ENCODE measurements around the gene ALDH2.

GRCh38 chr12:111720457-111720856 is 46.3 kb upstream of the ALDH2 start:
- TF ChIP-seq EZH2 (IDR thresholded peaks at IDR 0.05) = no peak
- TF ChIP-seq POLR2AphosphoS5 (IDR thresholded peaks at IDR 0.05; ENCODE audit: borderline replicate concordance, low read depth, low read length) = no peak
- TF ChIP-seq FOXP2 (optimal IDR thresholded peaks at IDR 0.05; ENCODE audit: control extremely low read depth, extremely low read length, insufficient read depth) = no peak
